GM19397 (cell line): Measurements from ENCODE around the gene FARS2.
"Not testable (repeated sequence)": the region's sequence is repeated elsewhere in the genome, so short reads cannot be mapped to it uniquely, and the experiment has no call there.

Experiments
- ATAC-seq: cut with Tn5 transposase; IDR thresholded peaks from one replicate; pipeline ENCODE4 v1.9.1; 2021; ENCODE audit warnings: mild to moderate bottlenecking, moderate library complexity; ENCODE audit not compliant: unreplicated experiment

Gene FARS2

DNA sequence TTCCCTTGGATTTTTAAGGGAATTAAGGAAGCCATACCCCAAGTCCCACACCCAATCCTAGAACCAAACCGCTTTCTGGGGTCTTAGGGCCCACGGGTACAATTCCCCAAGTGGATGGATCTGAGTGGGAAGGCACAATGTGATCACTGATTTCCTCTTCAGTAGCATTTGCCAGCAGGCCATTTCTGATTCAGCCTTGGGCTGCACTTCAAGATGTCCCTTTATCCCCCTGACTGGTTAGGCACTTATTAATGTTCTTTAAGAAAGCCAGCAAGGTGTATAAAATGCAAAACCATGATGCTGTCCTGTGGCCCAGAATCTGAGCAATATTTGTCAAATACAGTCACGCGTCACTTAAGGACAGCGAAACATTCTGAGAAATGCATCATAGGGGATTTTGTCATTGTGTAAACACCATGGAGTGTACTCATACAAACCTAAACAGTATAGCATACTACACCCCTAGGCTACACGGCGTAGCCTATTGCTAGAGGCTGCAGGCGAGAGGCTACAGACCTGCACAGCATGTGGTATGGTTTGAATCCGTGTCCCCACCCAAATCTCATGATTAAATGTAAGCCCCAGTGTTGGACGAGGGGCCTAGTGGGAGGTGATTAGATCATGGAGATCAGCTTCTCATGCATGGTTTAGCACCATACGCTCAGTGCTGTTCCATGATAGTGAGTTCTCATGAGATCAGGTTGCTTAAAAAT lies 511.3 kb downstream of the FARS2 start:
- ATAC-seq = no peak

DNA sequence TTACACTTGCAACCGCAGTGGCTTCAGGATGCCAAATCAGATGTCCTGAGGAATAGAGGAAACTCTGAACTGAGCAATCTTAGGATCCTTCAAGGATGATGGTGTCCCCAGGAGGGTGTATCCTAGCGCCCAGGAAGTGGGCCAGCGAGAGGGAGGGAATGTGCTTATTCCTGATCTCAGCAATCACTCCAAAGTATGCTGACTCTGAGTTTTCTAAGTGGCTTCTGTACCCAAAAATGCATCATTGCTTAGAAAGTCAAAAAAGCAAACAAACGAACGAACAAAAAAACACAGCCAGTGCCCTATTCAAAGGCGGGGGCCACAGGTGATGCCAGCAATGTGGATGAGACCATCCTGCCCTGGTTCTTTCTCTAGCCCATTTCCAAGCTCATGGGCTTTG lies 514.8 kb downstream of the FARS2 start:
- no peak for ATAC-seq

- no peak for ATAC-seq
These were observed 515.5 kb downstream of the FARS2 start for GRCh38 chr6:5776706-5777390.

DNA sequence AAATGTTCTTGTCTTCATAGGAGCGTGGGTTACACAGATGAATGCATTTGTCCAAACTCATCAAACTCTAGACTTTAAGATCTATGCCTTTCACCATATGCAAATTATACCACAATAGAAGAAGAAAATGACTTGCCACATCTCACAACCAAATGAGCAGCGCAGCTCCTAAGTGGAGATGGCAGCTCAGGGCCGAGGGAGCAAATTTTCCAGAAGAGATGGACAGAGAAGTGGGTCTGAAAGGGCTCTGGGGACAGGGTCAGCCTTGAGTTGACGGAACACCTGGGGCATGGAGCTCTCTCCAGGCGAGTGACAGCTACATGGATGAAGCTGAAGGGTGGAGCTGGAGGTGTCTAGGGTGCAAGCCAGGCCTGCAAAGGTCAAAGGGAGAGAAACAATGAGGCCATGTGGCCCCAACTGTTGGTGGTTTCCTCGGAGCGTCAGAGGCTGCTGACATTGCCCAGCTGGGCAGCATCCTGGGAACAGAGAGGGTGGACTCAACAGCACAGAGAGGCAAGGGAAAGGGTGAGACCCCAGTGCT lies 517.1 kb downstream of the FARS2 start:
- peak; percentile 78 for ATAC-seq

GRCh38 chr6:5778906-5779305 lies 517.6 kb downstream of the FARS2 start:
- no peak for ATAC-seq

GRCh38 chr6:5781019-5781418 lies 519.7 kb downstream of the FARS2 start:
- no peak for ATAC-seq

- ATAC-seq = no peak
These were observed 520.7 kb downstream of the FARS2 start for GRCh38 chr6:5781966-5782556.

- ATAC-seq = no peak
These were observed 521.7 kb downstream of the FARS2 start for GRCh38 chr6:5782783-5783547.

GRCh38 chr6:5783584-5784089 lies 522.3 kb downstream of the FARS2 start:
- ATAC-seq = no peak

DNA sequence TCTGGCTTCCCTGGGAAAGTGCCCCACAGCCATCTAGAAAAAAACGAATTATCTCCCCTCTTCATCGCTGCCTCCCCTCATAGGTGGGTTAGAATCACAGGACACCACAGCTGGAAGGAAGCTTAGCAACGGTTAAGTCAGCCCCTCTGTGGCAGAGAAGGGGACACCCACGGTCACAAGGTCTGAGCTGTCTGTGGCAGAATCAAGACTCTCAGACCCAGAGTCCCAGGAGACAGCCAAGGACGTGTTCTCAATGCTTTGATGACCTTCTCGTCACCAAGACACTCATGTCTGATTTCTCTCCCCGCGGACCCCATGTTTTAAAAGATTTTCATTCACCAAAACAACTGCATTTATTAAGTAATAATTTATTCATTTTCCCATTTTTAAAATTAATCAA lies 523.9 kb downstream of the FARS2 start:
- no peak for ATAC-seq

DNA sequence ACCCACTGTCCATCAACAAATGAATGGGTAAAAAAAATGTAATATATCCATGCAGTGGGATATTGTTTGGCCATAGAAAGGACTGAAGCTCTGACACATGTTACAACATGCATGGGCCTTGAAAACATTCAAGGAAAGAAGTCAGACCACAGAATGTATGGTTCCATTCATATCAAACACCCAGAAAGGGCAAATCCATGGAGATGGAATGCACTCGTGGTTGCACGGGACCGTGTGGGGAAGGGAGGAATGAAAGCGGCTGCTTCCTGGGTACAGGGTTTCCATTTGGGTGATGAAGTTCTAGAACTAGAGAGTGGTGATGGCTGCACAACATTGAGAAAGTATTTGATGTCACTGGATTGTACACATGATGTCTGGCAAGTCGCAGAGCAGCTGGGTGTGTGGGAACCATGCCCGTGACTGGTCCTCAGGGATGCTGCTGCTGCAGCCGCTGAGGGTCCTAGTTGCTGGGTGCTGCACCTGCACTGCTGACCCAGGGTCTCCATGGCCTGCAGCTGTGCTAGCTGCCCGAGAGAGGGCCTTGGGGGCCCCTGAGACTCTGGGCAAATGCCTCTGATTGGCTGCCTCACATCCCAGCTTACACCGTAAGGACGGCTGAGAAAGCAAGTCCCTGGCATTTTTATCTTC lies 525.1 kb downstream of the FARS2 start:
- ATAC-seq = no peak

- no peak for ATAC-seq
These were observed 525.8 kb downstream of the FARS2 start for GRCh38 chr6:5786969-5787720.

- not testable (repeated sequence) for ATAC-seq
These were observed 528.1 kb downstream of the FARS2 start for GRCh38 chr6:5789426-5789825.

GRCh38 chr6:5796555-5796954 lies 535.2 kb downstream of the FARS2 start:
- ATAC-seq = not testable (repeated sequence)

DNA sequence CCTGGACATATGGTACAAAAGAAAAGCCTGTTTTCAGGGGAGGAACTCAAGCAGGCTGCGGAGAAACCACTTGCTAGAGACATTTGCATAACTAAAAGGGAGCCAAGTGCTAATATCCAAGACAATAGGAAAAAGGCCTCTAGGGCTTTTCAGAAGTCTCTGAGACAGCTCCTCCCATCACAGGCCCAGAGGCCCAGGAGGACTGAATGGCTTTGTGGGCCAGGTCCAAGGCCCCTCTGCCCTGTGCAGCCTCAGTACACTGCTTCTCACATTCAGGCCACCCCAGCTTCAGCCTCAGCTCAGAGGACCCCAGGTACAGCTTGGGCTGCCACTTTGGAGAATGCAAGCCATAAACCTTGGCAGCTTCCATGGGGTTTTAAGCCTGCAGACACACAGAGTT lies 545.1 kb downstream of the FARS2 start:
- not testable (repeated sequence) for ATAC-seq

DNA sequence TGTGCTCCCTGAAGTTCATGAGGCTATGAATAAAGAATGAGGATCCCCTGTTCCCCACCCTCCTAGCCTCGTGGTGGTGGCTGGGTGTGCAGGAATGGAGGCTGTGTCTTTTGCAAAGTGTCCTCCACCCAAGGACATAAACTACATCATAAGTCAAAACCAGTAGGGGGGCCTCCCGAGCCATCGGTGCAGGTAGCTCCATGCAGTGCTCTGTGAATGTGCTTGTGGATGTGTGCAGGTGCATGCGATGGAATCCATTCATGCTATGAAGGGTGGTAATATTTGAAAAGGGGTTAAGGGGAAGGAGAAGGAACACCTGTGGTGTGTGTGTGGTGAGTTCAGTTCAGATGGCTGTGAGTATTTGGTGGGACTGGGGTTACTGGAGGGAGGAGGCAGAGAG lies 548.1 kb downstream of the FARS2 start:
- ATAC-seq = no peak

DNA sequence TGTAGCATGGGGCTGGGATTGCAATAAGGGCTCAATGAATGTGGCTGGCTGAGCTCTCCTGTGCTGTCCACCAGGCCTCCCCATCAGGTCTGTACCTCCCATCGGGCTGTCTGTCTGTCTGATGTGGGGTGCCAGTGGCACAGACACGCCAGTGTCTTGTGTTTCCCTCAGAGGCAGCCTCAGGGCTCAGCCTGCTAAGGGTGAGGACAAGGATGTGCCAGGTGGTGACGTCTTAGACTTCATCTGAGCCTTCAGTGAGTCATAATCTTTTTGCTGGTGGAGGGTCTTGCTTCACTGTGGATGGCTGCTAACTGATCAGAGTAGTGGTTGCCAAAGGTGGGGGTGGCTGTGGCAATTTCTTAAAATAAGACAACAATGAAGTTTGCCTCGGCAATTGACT lies 550.7 kb downstream of the FARS2 start:
- no peak for ATAC-seq

- peak; percentile 65 for ATAC-seq
These were observed 552.3 kb downstream of the FARS2 start for GRCh38 chr6:5813625-5814027.

GRCh38 chr6:5814116-5814515 lies 552.8 kb downstream of the FARS2 start:
- no peak for ATAC-seq

DNA sequence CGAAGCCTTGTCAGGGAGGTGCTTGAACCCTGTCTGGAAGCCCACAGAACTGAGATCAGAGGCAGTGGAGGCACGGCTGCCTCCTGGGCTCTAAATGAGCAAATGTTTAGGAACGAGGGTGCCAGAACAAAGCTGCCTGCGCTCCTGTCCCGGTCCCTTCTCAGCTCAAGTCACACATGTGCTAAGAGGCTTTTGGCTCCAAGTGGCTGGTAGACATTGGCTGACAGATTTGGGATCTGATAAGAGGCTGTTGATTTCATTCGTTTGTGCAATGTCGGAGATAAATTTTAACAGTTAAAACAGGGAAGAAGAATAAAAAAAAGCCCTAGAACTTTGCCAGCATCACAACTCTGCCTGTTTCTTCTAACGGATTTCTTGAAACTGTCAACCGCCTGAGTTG lies 553.6 kb downstream of the FARS2 start:
- no peak for ATAC-seq
